Measurements from ENCODE around the gene RAB10.

RAB10 gene

DNA sequence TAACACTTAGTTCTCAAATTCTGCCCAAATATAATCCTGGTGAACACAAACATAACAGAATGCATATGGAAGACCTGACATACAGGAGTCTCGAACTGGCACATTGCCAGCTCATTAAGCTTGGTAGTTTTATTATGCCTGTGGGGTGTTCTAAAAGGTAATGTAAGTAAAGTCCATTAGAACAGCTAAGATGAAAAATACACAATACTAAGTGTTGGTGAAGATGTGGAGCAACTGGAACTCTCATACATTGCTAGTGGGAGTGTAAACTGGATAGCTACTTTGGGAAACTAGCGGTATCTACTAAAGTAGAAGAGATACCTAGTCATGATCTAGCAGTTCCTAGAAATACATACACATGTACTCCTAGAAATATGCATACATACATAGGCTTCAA, 24.3 kb upstream of the RAB10 start:
- TF ChIP-seq ZFX (IDR thresholded peaks at IDR 0.05): no peak
- TF ChIP-seq, protein P1, sequence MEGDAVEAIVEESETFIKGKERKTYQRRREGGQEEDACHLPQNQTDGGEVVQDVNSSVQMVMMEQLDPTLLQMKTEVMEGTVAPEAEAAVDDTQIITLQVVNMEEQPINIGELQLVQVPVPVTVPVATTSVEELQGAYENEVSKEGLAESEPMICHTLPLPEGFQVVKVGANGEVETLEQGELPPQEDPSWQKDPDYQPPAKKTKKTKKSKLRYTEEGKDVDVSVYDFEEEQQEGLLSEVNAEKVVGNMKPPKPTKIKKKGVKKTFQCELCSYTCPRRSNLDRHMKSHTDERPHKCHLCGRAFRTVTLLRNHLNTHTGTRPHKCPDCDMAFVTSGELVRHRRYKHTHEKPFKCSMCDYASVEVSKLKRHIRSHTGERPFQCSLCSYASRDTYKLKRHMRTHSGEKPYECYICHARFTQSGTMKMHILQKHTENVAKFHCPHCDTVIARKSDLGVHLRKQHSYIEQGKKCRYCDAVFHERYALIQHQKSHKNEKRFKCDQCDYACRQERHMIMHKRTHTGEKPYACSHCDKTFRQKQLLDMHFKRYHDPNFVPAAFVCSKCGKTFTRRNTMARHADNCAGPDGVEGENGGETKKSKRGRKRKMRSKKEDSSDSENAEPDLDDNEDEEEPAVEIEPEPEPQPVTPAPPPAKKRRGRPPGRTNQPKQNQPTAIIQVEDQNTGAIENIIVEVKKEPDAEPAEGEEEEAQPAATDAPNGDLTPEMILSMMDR (conservative IDR thresholded peaks at IDR 0.05): no peak
- H3K27ac ChIP-seq: no peak overlapping the region

DNA sequence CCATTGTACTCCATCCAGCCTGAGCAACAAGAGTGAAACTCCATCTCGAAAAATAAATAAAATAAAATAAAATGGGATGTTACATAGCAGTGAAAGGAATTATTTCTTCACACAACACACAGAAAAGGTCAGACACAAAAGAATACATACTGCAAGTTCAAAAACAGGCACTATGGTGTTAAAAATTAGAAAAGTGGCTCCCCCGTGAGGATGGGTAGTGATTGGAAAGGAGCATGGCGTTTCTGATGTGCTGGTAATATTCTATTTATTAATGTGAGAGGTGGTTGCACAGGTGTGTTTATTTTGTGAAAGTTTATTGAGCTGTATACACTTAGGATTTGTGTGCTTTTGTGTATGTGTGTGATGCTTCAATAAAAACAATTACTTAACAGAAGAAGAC, 22.9 kb upstream of the RAB10 start:
- H3K27ac ChIP-seq: peak overlapping the region; percentile 98
- TF ChIP-seq ZFX (IDR thresholded peaks at IDR 0.05): no peak
- TF ChIP-seq, protein P1 (conservative IDR thresholded peaks at IDR 0.05): no peak

DNA sequence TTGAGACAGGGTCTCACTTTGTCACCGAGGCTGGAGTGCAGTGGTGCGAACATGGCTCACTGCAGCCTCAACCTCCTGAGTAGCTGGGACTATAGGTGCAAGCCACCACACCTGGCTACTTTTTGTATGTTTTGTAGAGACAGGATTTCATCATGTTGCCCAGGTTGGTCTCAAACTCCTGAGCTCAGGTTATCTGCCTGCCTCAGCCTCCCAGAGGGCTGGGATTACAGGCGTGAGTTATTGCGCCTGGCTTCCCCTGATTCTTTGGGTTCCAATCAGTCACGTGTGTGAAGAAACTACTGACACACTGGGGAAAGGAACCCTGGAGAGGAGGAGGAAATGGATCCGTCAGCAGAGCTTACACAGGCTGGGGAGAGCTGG, 22.3 kb upstream of the RAB10 start:
- H3K27ac ChIP-seq: peak overlapping the region; percentile 98
- TF ChIP-seq, protein P1 (conservative IDR thresholded peaks at IDR 0.05): no peak
- no peak for TF ChIP-seq ZFX (IDR thresholded peaks at IDR 0.05)

DNA sequence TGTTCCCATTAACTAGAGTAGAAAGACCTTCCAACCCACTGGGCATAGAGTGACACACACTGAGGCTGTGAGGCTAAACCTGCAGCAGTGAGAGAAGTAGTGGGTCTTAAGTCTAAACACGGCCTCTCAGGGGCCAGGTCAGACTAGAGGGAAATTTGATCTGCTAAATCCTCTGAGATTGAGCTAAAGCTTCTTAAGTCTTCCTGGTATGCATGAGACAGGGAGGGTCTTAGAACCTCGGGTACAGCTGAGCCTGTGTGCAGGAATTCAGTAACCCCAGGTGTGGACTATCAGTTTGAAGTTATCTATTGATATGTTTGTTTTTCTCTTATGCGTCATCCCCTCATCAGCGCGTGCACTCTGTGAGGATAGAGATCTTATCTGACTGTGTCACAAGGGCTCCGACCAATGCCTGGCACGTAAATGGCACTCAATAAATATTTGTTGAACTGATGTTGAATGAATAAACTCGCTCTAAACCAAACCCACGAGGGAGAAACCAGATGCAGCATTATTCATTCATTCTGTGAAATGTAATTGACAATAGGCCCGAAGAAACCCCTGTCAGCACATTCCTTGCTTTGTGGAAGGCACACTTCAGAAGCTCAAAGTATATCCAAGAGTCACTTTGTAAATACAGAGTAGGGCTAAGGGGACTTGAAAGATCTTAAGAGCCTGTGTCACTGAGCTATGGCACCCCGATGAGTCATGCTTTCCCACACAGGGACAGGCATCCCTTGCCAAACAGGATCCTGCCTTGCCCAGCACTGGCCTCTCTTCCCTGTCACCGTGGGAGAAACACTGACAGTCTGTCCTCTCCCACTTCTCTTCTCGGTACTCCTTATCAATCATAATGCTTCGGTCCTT, 21.7 kb upstream of the RAB10 start:
- H3K27ac ChIP-seq: peak overlapping the region; percentile 98
- TF ChIP-seq, protein P1 (conservative IDR thresholded peaks at IDR 0.05): no peak
- TF ChIP-seq ZFX (IDR thresholded peaks at IDR 0.05): no peak

DNA sequence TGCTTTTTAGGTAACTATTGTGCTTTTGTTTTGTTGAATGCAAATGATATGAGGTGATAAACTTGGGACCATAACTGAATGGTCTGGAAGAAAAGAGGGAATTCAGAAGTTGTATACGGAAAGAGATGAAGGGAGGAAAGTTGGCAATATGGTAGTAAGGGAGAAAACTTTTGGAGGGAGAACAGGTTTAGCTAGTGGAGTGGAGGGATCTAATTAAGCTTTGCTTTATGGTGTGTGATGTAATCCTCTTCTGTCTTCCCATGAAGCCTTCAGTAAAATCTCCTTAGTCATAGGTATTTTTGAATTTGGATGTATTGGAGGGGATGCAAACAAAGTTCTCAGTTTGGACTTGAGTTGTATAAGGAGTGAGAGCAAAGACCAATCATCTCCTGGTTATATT, 20.2 kb upstream of the RAB10 start:
- peak overlapping the region; percentile 98 for H3K27ac ChIP-seq
- TF ChIP-seq ZFX (IDR thresholded peaks at IDR 0.05): no peak

DNA sequence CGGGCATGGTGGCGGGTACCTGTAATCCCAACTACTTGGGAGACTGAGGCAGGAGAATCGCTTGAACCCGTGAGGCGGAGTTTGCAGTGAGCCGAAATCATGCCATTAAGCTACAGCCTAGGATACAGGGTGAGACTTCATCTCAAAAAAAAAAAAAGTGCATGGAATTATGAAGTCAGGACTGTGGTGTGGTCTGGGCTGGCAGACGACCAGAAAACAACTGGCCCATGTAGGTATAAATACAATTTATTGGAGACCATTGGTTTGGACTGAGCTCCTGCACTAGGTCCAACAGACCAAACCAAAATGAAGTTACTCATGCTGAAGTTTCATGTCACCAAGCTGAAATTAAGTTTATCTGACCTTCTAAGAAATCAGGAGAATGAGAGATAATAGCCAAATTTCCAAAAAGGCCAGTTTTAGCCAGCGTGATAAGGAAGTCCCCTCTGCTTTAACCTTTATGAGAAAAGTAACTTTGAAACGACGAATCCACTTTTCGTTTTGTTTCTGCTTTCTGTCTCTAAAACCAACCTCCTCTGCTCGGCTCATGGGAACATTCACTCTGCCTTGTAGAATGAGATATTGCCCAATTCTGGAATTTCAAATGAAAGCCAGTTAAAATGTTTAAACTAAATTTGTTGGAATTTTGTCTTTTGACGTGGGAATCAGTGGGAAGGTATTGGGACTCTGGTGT, 17.7 kb upstream of the RAB10 start:
- TF ChIP-seq, protein P1 (conservative IDR thresholded peaks at IDR 0.05): no peak
- no peak for TF ChIP-seq ZFX (IDR thresholded peaks at IDR 0.05)
- no peak overlapping the region for H3K27ac ChIP-seq

DNA sequence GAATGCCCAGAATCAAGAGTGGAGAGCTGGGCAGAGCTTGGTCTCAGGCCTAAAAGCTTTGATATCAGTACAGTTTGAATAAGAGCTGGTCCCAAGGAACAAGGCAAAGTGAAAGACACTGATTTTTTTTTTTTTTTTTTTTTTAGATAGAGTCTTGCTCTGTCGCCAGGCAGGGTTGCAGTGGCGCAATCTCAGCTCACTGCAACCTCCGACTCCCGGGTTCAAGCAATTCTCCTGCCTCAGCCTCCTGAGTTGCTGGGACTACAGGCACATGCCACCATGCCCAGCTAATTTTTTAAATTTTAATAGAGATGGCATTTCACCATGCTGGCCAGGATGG, 17.2 kb upstream of the RAB10 start:
- H3K27ac ChIP-seq: peak overlapping the region; percentile 51; the same call in 1 of the 2 replicates

DNA sequence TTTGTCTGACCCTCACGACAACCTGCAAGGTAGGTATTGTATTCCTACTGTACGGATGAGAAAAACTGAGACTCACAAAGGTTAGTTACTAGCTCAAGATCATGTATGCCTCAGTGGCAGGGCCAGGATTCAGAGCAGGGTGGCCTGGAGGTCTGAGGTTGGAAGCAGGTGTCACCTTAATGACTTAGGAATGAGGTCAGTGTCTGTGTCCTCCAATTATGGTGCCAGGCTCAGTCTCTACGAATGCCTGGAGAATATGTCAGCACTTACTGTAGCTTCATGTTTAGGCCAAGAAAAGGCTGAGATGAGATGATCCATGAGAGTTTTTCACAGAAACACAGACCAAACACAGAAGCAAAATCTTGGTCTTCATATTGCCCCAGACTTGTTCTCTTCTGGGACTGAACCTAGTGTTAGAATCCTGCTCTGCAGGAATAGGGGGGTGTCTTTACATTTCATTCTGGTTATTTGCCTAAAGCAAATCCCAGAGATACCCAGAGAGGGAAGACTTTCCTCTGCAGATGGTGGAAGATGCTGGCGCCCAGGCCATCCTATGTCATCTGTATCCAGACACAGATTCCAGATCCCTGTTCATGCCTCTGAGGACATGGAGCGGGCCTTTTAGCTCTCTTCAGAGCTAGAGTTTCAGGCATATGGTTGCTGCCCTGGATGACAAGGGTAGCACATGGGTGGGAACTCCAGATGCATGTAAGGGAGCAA, 16.3 kb upstream of the RAB10 start:
- peak overlapping the region; percentile 51 for H3K27ac ChIP-seq
- TF ChIP-seq, protein P1 (conservative IDR thresholded peaks at IDR 0.05): no peak
- TF ChIP-seq ZFX (IDR thresholded peaks at IDR 0.05): no peak

All from C4-2B (cell line).